GM19324 (cell line): ENCODE data around the gene N4BP3.

Experiments
- ATAC-seq: cut with Tn5 transposase; IDR thresholded peaks from one replicate; pipeline ENCODE4 v1.9.1; 2021; ENCODE audit warnings: mild to moderate bottlenecking, moderate library complexity; ENCODE audit not compliant: unreplicated experiment, low FRiP score

N4BP3 gene

DNA sequence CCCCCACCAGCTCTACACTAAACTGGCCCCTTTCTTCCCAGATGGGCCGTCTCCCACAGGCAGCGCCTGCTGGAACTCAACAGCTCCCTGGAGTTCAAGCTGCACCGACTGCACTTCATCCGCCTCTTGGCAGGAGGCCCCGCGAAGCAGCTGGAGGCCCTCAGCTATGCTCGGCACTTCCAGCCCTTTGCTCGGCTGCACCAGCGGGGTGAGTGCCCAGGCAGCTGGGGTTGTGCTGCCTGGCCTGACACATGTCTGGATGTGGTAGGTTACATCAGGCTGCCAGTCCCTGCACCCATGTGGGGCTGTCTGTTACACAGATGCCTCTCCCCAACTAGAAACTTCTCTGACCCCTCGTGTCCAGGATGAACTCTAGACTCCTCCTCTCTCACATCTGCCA lies 30.6 kb downstream of the N4BP3 start:
- ATAC-seq: no peak

- no peak for ATAC-seq
Observed at GRCh38 chr5:178145965-178146820, 32.9 kb downstream of the N4BP3 start.

DNA sequence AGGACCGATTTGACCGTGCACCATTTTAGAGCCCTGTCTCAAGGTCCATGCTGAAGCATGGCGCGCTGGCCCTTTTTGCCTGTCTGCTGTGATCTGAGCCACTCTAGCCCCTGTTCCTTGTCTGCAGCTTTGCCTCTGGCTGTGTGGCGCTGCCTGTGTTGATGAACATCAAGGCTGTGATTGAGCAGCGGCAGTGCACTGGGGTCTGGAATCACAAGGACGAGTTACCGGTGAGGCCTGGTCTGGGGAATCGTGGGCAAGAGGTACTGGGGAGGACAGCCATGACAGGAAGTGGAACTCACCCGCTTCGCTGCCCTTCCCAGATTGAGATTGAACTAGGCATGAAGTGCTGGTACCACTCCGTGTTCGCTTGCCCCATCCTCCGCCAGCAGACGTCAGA lies 34.1 kb downstream of the N4BP3 start:
- ATAC-seq: no peak

DNA sequence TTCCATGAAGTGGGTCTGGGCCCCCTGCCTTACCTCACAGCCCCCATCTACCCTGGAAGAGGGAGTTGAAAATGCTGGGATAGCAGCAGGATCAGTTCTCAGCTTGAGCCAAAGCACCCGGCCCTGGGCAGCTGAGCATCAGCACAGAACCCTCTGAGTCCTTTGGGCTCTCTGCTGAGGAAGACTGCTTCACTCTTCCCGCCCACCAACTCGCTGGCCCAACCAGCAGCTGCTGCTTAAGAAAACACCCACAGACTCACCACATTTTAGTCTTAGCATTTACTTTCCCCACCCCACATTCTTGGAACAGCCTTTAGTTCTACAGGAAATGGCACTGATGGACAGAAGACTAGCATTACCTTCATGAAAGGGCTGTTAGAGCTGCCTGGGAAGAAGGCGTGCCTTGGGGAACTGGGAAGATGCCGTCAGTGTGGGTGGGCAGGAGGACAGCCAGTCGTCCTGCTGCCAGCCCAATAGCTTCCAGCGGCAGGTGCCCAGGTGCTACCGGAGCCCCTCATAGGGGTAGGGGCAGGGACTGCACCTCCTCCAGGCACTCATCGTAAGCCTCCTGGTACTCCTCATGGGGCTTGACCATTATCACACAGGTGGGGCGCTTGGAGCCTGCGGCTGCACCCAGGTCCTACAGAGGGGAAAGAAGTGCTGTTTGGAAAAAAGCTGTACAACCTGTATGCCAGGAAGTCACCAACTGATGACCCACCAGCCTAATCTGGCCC lies 36.0 kb downstream of the N4BP3 start:
- ATAC-seq: no peak

DNA sequence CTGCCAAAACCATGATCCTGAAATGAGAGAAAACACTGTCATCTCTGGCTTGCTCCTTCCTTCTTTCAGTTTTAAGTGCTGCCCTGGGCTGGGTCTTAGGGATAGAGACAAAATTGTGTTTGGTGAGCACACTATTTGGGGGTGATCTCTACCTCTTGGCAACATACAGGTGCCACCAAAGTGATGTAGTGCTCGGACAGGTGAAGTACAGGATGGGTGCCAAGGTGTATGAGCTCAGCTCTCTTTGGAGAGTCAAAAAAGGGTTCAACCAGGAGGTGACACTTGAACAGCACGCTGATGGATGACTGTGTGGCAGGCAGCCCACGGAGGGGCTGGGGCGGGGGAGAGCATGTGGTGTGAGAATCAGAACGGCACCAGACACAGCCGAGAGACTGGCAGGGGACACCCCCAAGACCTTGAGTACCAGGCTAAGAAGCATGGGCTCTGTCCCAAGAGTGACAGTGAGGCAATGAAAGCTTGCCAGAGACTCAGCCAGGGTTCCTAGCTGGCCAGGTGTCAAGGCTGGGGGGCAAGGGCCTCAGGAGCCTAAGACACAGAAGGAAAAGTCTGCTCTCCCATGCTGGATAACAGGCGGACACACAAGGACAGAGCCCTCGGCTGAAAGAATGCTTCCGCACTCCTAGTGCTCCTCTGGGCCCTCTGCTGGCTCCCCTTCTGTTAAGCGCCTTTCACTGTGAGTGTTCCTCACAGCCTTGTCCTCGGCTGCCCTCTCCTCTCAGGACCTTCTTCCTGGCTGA lies 37.8 kb downstream of the N4BP3 start:
- ATAC-seq: no peak

DNA sequence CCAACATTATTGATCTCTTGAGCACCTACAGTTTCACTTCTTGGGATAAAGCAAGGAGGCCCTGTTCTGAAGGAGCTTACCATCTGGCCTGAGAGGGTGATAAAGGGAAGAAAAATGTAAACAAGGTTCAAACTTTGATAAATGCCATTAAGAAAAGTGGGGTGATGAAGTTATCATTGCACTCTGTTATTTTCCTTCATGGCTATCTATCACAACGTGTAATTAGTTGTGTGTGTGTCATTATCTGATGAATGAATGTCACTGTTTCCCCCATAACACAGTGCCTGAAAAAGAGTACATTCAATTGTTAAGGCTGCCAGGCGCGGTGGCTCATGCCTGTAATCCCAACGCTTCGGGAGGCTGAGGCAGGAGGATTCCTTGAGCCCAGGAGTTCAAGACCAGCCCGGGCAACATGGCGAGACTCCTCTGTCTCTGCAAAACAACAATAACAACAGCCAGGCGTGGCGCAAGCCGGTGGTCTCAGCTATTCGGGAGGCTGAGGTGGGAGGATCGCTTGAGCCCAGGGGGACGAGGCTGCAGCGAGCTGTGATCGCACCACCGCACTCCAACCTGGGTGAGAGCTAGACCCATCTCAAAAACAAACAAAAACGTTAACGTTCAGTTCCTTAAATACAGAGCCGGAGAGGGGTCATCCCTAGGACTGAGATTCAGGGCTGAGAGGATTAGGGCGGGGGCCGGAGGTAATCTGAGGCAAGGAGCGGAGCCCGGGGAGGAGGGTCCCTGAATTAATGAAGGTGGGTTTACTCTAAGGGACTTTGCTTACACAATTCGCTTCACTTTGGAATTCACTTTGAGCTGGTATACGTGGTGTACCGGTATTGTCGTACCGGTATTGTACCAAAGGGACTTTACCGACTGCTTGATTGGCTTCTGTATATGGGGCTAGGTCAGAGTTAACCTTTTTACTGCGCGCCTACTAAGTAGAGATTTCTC lies 39.4 kb downstream of the N4BP3 start:
- no peak for ATAC-seq

DNA sequence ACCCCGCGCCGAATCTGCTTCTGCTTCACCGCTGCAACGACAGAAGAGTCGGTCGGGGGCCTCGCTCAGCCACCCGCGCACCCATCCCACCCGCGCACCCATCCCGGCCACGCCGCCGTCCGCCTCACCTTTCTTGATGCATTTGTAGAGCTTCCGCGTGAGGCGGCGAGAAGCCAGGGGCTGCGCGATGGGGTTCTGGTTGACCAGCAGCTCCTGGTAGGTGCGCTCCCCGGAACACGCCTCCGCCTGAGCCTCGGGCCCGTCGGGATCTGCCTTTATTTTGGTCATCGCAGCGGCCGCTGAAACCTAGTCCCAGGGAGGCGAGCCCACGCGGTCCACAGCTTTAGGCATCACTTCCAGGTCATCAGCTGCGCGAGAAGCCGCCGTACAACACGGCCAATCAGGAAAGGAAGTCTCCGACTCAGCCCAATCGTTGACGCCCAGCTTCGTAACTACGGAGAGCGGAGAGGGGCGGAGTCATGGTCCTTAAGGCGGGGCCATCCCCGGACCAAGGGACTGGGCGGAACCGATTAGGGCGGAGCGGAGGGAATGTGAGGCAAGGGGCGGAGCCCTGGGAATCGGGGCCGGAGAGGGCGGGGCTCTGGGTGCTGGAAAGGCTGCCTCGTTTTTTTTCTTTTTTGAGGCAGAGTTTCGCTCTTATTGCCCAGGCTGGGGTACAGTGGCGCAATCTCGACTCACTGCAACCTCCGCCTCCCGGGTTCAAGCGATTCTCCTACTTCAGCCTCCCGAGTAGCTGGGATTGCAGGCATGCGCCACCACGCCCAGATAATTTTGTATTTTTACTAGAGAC lies 40.4 kb downstream of the N4BP3 start, which contains the start of gene NHP2:
Gene NHP2 (minus strand): TSS at position 356 of the 811 bp plus-strand sequence. CDS start 68 bp downstream, at position 288.
- ATAC-seq: peak; percentile 99

- no peak for ATAC-seq
Observed at GRCh38 chr5:178155065-178155464, 41.7 kb downstream of the N4BP3 start.

DNA sequence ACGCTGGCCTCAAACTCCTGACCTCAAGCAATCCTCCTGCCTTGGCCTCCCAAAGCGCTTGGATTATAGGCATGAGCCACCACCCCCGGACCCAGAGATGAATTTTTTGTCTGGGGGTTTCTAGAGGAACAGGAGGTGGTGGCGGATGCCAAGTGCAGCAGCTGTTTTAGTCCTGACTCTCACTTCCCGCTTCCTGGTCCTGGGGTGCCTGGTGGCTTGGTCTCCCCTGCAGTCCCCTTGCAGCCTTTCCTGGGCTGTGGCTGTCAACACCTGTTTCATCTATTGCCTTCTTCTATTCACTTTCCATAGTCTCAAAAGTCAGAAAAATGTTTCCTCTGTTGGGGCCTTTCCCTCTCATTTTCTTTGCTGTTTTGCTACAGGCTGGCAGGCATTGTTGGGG lies 46.8 kb downstream of the N4BP3 start:
- ATAC-seq: no peak

DNA sequence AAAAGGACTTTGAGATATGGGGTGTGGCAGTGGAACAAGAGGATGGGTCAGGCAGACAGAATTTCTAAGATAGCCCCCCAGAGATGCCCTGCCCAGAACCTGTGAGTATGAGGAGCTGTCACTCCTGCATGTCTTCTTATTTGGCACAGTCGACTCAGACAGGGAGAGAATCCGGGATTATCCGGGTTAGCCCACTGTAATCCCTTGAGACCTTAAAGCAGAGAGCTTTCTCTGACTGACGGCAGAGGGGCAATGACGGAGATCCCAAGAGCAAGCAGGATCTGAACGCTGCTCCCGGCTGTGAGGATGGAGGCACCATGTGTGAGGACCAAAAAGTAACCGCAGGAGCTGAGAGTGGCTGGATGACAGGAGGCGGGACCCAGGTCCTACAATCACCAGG lies 49.1 kb downstream of the N4BP3 start:
- ATAC-seq: no peak

GRCh38 chr5:178163772-178164735 lies 50.7 kb downstream of the N4BP3 start:
- ATAC-seq: peak; percentile 85

- ATAC-seq: no peak
Observed at GRCh38 chr5:178165581-178165980, 52.2 kb downstream of the N4BP3 start.

GRCh38 chr5:178170455-178170854 lies 57.1 kb downstream of the N4BP3 start:
- ATAC-seq: no peak

GRCh38 chr5:178174456-178174855 lies 61.1 kb downstream of the N4BP3 start:
- ATAC-seq: no peak
